ENCODE measurements around the gene CSNK1G1. TPM values are rescaled to one million over a fixed set of nuclear protein-coding genes. Genes with fewer than 3 reads are reported as not detected.
A peak's percentile ranks its signal among the peaks of the same experiment; 100 is the strongest.

CSNK1G1 gene
- total RNA-seq, 1 donor = 34.0 TPM

DNA sequence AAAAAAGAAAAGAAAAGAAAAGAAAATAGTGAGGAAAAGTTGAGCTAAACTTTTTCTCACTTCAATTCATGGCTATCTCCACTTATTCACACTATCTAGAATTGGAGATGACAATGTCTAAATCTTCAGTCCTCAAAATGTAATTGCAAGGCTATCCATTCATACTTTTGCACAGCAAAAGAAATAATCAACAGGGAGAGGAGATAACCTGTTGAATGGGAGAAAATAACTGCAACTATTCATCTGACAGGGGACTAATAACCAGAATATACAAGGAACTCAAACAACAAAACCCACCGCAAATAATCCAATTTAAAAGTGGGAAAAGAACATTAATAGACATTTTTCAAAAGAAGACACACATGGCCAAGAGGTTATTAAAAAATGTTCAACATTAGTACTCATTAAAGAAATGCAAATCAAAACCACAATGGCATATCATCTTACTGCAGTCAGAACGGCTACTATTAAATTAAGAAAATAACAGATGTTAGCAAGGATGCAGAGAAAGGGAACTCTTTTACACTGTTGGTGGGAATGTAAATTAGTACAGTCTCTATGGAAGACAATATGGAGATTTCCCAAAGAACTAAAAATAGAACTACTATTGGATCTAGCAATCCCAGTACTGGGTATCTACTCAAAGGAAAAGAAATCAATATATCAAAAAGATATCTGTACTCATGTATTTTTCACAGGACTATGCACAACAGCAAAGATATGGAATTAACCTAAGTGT, 119.6 kb downstream of the CSNK1G1 start:
- H3K9me3 ChIP-seq (ENCODE audit: low read depth, low read length) = no peaks in the 10 kb centered on the region
- H3K4me3 ChIP-seq (ENCODE audit: insufficient read depth, low read length) = no peak overlapping the region
- no peak overlapping the region for H2AFZ ChIP-seq (ENCODE audit: low read length)
- peaks cover 75% of the 10 kb centered on the region for H3K79me2 ChIP-seq (ENCODE audit: insufficient read depth, low read length)
- H3K4me2 ChIP-seq (ENCODE audit: insufficient read depth, low read length) = no peak overlapping the region
- H3K4me1 ChIP-seq (ENCODE audit: insufficient read depth, low read length) = peaks cover 15% of the 10 kb centered on the region
- peaks cover 34% of the 10 kb centered on the region for H4K20me1 ChIP-seq (ENCODE audit: insufficient read depth, low read length)
- H3K27ac ChIP-seq (ENCODE audit: low read depth, low read length) = no peak overlapping the region
- H3K27me3 ChIP-seq (ENCODE audit: insufficient read depth, low read length) = no peaks in the 10 kb centered on the region
- TF ChIP-seq, protein P1, sequence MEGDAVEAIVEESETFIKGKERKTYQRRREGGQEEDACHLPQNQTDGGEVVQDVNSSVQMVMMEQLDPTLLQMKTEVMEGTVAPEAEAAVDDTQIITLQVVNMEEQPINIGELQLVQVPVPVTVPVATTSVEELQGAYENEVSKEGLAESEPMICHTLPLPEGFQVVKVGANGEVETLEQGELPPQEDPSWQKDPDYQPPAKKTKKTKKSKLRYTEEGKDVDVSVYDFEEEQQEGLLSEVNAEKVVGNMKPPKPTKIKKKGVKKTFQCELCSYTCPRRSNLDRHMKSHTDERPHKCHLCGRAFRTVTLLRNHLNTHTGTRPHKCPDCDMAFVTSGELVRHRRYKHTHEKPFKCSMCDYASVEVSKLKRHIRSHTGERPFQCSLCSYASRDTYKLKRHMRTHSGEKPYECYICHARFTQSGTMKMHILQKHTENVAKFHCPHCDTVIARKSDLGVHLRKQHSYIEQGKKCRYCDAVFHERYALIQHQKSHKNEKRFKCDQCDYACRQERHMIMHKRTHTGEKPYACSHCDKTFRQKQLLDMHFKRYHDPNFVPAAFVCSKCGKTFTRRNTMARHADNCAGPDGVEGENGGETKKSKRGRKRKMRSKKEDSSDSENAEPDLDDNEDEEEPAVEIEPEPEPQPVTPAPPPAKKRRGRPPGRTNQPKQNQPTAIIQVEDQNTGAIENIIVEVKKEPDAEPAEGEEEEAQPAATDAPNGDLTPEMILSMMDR (IDR thresholded peaks at IDR 0.05; ENCODE audit: extremely low read depth, low read depth, low read length) = no peak
- DNase-seq (ENCODE audit: insufficient read length, low spot score, missing footprints) = no peak
- H3K36me3 ChIP-seq (ENCODE audit: insufficient read depth, low read length) = no peaks in the 10 kb centered on the region

DNA sequence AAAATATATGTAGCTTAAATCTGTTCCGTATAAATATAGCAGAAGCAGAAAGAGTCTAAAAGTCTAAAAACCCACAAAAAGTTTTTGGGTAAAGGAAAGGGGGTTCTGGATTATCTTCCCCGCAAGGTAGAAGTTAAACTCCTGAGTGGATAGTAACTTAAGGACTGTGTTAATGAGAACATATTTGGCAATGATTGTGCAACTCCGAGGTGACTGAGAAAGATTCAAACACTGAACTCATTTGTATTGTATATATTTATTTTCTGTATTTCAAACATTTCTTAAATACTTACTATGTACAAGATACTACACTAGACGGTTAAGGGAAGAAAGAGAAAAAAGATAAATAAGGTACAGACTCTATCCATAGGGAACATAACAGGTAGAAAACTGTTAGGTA, 120.4 kb downstream of the CSNK1G1 start:
- Histone ChIP-seq H3K36me3 (ENCODE audit: insufficient read depth, low read length) (no peaks in the 10 kb centered on the region), H3K4me2 (ENCODE audit: insufficient read depth, low read length) (no peak overlapping the region), H3K9me3 (ENCODE audit: low read depth, low read length) (no peaks in the 10 kb centered on the region), H3K27me3 (ENCODE audit: insufficient read depth, low read length) (no peaks in the 10 kb centered on the region), H3K79me2 (ENCODE audit: insufficient read depth, low read length) (peaks cover 67% of the 10 kb centered on the region), H2AFZ (ENCODE audit: low read length) (no peak overlapping the region), H3K27ac (ENCODE audit: low read depth, low read length) (no peak overlapping the region), H3K4me1 (ENCODE audit: insufficient read depth, low read length) (peaks cover 15% of the 10 kb centered on the region), H4K20me1 (ENCODE audit: insufficient read depth, low read length) (peaks cover 34% of the 10 kb centered on the region), H3K4me3 (ENCODE audit: insufficient read depth, low read length) (no peak overlapping the region)
- DNase-seq (ENCODE audit: insufficient read length, low spot score, missing footprints) = no peak
- TF ChIP-seq, protein P1 (IDR thresholded peaks at IDR 0.05; ENCODE audit: extremely low read depth, low read depth, low read length) = no peak

DNA sequence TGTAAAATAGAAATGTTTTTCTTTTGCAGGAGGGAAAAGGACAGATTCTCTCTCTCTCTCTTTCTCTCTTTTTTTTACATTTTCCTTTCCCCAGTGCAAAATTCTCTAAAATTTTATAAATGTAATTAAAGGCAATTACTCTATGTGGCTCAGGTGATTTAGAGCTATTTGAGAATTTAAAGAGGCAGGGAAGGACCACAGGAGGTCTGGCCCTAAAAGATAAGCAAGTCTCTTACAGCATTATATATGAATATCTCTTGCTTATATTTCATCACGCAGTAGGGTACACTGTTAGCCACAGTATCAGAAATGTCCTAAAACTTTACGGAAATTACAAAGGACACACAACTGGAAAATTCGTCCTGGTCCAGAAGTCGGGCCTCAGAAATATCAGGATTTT, 122.7 kb downstream of the CSNK1G1 start:
- Histone ChIP-seq H3K79me2 (ENCODE audit: insufficient read depth, low read length) (peaks cover 60% of the 10 kb centered on the region), H3K9me3 (ENCODE audit: low read depth, low read length) (no peaks in the 10 kb centered on the region)
- DNase-seq (ENCODE audit: insufficient read length, low spot score, missing footprints) = no peak

DNA sequence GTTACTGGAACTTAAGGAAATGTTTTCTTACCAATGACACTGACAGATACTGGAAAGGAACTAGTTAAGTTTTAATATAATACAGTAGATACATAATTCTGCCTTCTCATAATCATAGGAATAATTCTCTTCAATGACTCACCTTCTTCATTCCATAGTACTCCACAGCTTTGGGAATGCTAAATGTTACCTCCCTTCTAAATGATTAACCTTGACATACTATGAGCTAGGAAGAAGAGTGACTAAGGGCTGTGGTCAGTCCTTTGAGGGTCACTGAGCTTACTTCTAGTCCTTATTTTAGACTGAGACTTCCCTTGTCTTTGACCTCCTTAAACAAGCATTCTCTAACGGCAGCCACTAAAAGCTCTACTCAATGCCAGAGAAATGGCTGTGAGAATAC, 123.6 kb downstream of the CSNK1G1 start:
- Histone ChIP-seq H3K36me3 (ENCODE audit: insufficient read depth, low read length) (no peaks in the 10 kb centered on the region), H3K27me3 (ENCODE audit: insufficient read depth, low read length) (no peaks in the 10 kb centered on the region), H3K27ac (ENCODE audit: low read depth, low read length) (peak overlapping the region; percentile 52), H2AFZ (ENCODE audit: low read length) (no peak overlapping the region), H3K4me2 (ENCODE audit: insufficient read depth, low read length) (peak overlapping the region; percentile 43), H4K20me1 (ENCODE audit: insufficient read depth, low read length) (peaks cover 16% of the 10 kb centered on the region), H3K9me3 (ENCODE audit: low read depth, low read length) (no peaks in the 10 kb centered on the region), H3K4me1 (ENCODE audit: insufficient read depth, low read length) (peaks cover 15% of the 10 kb centered on the region), H3K4me3 (ENCODE audit: insufficient read depth, low read length) (no peak overlapping the region), H3K79me2 (ENCODE audit: insufficient read depth, low read length) (peaks cover 60% of the 10 kb centered on the region)
- TF ChIP-seq, protein P1 (IDR thresholded peaks at IDR 0.05; ENCODE audit: extremely low read depth, low read depth, low read length) = no peak
- no peak for DNase-seq (ENCODE audit: insufficient read length, low spot score, missing footprints)

More for the DNA sequence above, 122.7 kb downstream of the CSNK1G1 start:
- TF ChIP-seq, protein P1 (IDR thresholded peaks at IDR 0.05; ENCODE audit: extremely low read depth, low read depth, low read length) = no peak
- Histone ChIP-seq H3K4me1 (ENCODE audit: insufficient read depth, low read length) (peaks cover 15% of the 10 kb centered on the region), H4K20me1 (ENCODE audit: insufficient read depth, low read length) (peaks cover 21% of the 10 kb centered on the region), H2AFZ (ENCODE audit: low read length) (no peak overlapping the region), H3K36me3 (ENCODE audit: insufficient read depth, low read length) (no peaks in the 10 kb centered on the region), H3K27ac (ENCODE audit: low read depth, low read length) (no peak overlapping the region), H3K27me3 (ENCODE audit: insufficient read depth, low read length) (no peaks in the 10 kb centered on the region), H3K4me3 (ENCODE audit: insufficient read depth, low read length) (no peak overlapping the region), H3K4me2 (ENCODE audit: insufficient read depth, low read length) (no peak overlapping the region)

All from osteoblast (primary cell).